K562 (cell line): Measurements from ENCODE around the gene CRYBA4. TPM values are rescaled to one million over a fixed set of nuclear protein-coding genes. Genes with fewer than 3 reads are reported as not detected.

Experiments used
- ATAC-seq: fragments of 200-7000 bp; cut with Tn5 transposase; 3 replicates; pipeline ENCODE4 v1.9.1; 2020; ENCODE audit warnings: moderate library complexity
- BruUV-seq: library from RNA; stranded (reverse); fragments of 400-500 nt; replicated peaks from 2 replicates; lab custom pipeline; 2021; lab: Mats Ljungman, UMichigan
- CTCF ChIA-PET: fragments of 300-600 bp; formaldehyde crosslinking; extraction: SDS; loops from one replicate; lab custom pipeline; 2021; ENCODE audit warnings: low intra/inter-chr PET ratio; lab: Yijun Ruan, JAX
- POLR2A ChIA-PET: fragments of 300-600, 350-650 bp; sonication (Branson Sonifier 250); formaldehyde crosslinking; extraction: SDS; loops from one replicate; lab custom pipeline; 2021; ENCODE audit warnings: antibody characterized with exemption, inconsistent platforms; lab: Yijun Ruan, JAX
- DNase-seq, 4 experiments: peaks; one replicate each; pipeline versions ENCODE4 v3.0.0 to v3.0.0-alpha.2; 2011 to 2018; ENCODE audit warnings: low spot score in 3 of 4, mixed read lengths in 3 of 4; ENCODE audit errors: extremely low read depth in 1 of 4
- FAIRE-seq: peaks from 2 replicates; lab custom pipeline; 2011; peaks lifted over from hg19 to GRCh38; lab: Jason Lieb, UNC
- H2AFZ ChIP-seq: 2 replicates; pipeline ENCODE4 v1.6.0; 2011; ENCODE audit warnings: low read depth, low read length, control low read depth, inconsistent platforms
- H3K27ac ChIP-seq: fragments of 200-600 bp; 3 replicates; pipeline ENCODE4 v1.8.0; 2011; ENCODE audit warnings: low read depth, mild to moderate bottlenecking, control low read depth, inconsistent platforms, low read length, moderate library complexity, mixed read lengths; ENCODE audit errors: extremely low read depth
- H3K27me3 ChIP-seq, 2 experiments: fragments of 300-600 bp in 1 of 2; 2 replicates in 1 of 2; 3 replicates in 1 of 2; pipeline versions ENCODE4 v1.6.0 to v1.8.0; 2011; ENCODE audit warnings: inconsistent platforms in 2 of 2, low read length in 2 of 2, mild to moderate bottlenecking in 1 of 2, mixed read lengths in 1 of 2, moderate library complexity in 1 of 2; ENCODE audit not compliant: control insufficient read depth in 2 of 2, insufficient read depth in 2 of 2
- H3K36me3 ChIP-seq: fragments of 300-600 bp; 3 replicates; pipeline ENCODE4 v1.8.0; 2011; ENCODE audit warnings: mild to moderate bottlenecking, low read length, inconsistent platforms; ENCODE audit not compliant: control insufficient read depth, insufficient read depth
- H3K4me1 ChIP-seq, 2 experiments: fragments of 200-600 bp in 1 of 2; replicated peaks in 1 of 2; 2 replicates in 1 of 2; 3 replicates in 1 of 2; pipeline versions ENCODE4 v1.5.1 to v1.8.0; 2011; ENCODE audit warnings: inconsistent platforms in 2 of 2, low read length in 2 of 2, mild to moderate bottlenecking in 1 of 2, mixed read lengths in 1 of 2, moderate library complexity in 1 of 2; ENCODE audit not compliant: control insufficient read depth in 2 of 2, insufficient read depth in 2 of 2
- H3K4me2 ChIP-seq: 2 replicates; pipeline ENCODE4 v1.6.1; 2011; ENCODE audit warnings: low read length, control low read depth, inconsistent platforms, mixed read lengths; ENCODE audit not compliant: insufficient read depth
- H3K4me3 ChIP-seq: fragments of 200-600 bp; sonication (generic), shearing (Covaris generic); 2 replicates; pipeline ENCODE4 v1.5.1; 2016; ENCODE audit warnings: control low read depth, inconsistent platforms
- H3K79me2 ChIP-seq: fragments of 200-600 bp; 3 replicates; pipeline ENCODE4 v1.8.0; 2011; ENCODE audit warnings: low read length, inconsistent platforms; ENCODE audit not compliant: control insufficient read depth, insufficient read depth
- H3K9ac ChIP-seq, 2 experiments: 2 replicates each; pipeline versions ENCODE4 v1.6.0 to v1.6.1; 2011; ENCODE audit warnings: low read depth in 2 of 2, low read length in 2 of 2, control low read depth in 1 of 2, inconsistent platforms in 1 of 2, mild to moderate bottlenecking in 1 of 2, mixed read lengths in 1 of 2; ENCODE audit not compliant: insufficient read depth in 1 of 2
- H3K9me1 ChIP-seq: one replicate; pipeline ENCODE4 v1.6.0; 2011; ENCODE audit warnings: inconsistent platforms, mild to moderate bottlenecking, low read length, moderate library complexity; ENCODE audit not compliant: control insufficient read depth, insufficient read depth
- H3K9me3 ChIP-seq: replicated peaks from 2 replicates; pipeline ENCODE4 v1.5.1; 2011; ENCODE audit warnings: low read depth, low read length, inconsistent platforms; ENCODE audit not compliant: control insufficient read depth, insufficient read depth
- H4K20me1 ChIP-seq: replicated peaks from 2 replicates; pipeline ENCODE4 v1.6.1; 2011; ENCODE audit warnings: low read length, inconsistent platforms, mixed read lengths; ENCODE audit not compliant: control insufficient read depth, insufficient read depth
- BRD9 ChIP-seq: fragments of 450-650 bp; IDR thresholded peaks from 2 replicates; pipeline ENCODE4 v1.6.1; 2018; ENCODE audit warnings: low read depth; ENCODE audit not compliant: partially characterized antibody
- BRF1 ChIP-seq: IDR thresholded peaks from 3 replicates; pipeline ENCODE4 v1.6.1; 2011; ENCODE audit warnings: borderline replicate concordance, mild to moderate bottlenecking; ENCODE audit not compliant: insufficient read length; ENCODE audit errors: extremely low read depth
- CBX5 ChIP-seq: IDR thresholded peaks from 2 replicates; pipeline ENCODE4 v1.6.1; 2014; ENCODE audit warnings: low read depth, borderline replicate concordance
- ESRRA ChIP-seq: fragments of 450-650 bp; IDR thresholded peaks from 2 replicates; pipeline ENCODE4 v1.6.1; 2014; ENCODE audit warnings: low read depth, mild to moderate bottlenecking, moderate library complexity, borderline replicate concordance
- FOXA1 ChIP-seq: fragments of 450-650 bp; IDR thresholded peaks from 2 replicates; pipeline ENCODE4 v1.6.1; 2016; ENCODE audit warnings: mild to moderate bottlenecking, borderline replicate concordance
- GATA2 ChIP-seq: sonication (generic); formaldehyde crosslinking; IDR thresholded peaks from 2 replicates; pipeline ENCODE4 v1.4.0; 2020; ENCODE audit warnings: mild to moderate bottlenecking, missing genetic modification reagents
- HDAC1 ChIP-seq, 2 experiments: fragments of 450-650 bp; IDR thresholded peaks; 2 replicates each; pipeline ENCODE4 v1.6.1; 2016 to 2017; ENCODE audit warnings: inconsistent platforms in 1 of 2, mild to moderate bottlenecking in 1 of 2, moderate library complexity in 1 of 2
- HDAC3 ChIP-seq: fragments of 450-650 bp; IDR thresholded peaks from 2 replicates; pipeline ENCODE4 v1.6.1; 2018; ENCODE audit warnings: borderline replicate concordance, mild to moderate bottlenecking, moderate library complexity; ENCODE audit not compliant: partially characterized antibody
- KAT7 ChIP-seq: sonication (generic); formaldehyde crosslinking; IDR thresholded peaks from 2 replicates; pipeline ENCODE4 v1.8.0; 2022; ENCODE audit warnings: missing genetic modification reagents, mild to moderate bottlenecking, borderline replicate concordance
- LARP7 ChIP-seq: fragments of 450-650 bp; IDR thresholded peaks from 2 replicates; pipeline ENCODE4 v1.6.1; 2016
- LCOR ChIP-seq: sonication (generic); formaldehyde crosslinking; IDR thresholded peaks from 2 replicates; pipeline ENCODE4 v1.8.0; 2022; ENCODE audit warnings: mild to moderate bottlenecking, missing genetic modification reagents
- NCOA4 ChIP-seq: fragments of 450-650 bp; IDR thresholded peaks from 2 replicates; pipeline ENCODE4 v1.6.1; 2018; ENCODE audit warnings: mild to moderate bottlenecking; ENCODE audit not compliant: partially characterized antibody
- PTBP1 ChIP-seq: fragments of 200-400 bp; formaldehyde crosslinking; IDR thresholded peaks from 2 replicates; pipeline ENCODE4 v1.6.1; 2017; ENCODE audit warnings: low read depth, low read length
- RBM25 ChIP-seq: fragments of 200-400 bp; formaldehyde crosslinking; IDR thresholded peaks from 2 replicates; pipeline ENCODE4 v1.6.1; 2018; ENCODE audit warnings: low read length, low read depth, moderate library complexity; ENCODE audit not compliant: severe bottlenecking
- SMC3 ChIP-seq: conservative IDR thresholded peaks from 2 replicates; pipeline ENCODE4 v1.6.1; 2011; ENCODE audit warnings: low read depth, low read length, improper control_type of control experiment; ENCODE audit not compliant: insufficient read depth
- SNRNP70 ChIP-seq: fragments of 200-400 bp; formaldehyde crosslinking; optimal IDR thresholded peaks from 2 replicates; pipeline ENCODE3; 2017; ENCODE audit warnings: low read depth, low read length
- TBP ChIP-seq: optimal IDR thresholded peaks from 2 replicates; pipeline ENCODE3; 2011; ENCODE audit warnings: low read depth, low read length, improper control_type of control experiment
- WHSC1 ChIP-seq: IDR thresholded peaks from one replicate; pipeline ENCODE4 v1.6.1; 2012; ENCODE audit warnings: low read length, control low read depth, inconsistent platforms
- ZNF695 ChIP-seq: fragments of 450-650 bp; formaldehyde crosslinking; IDR thresholded peaks from 2 replicates; pipeline ENCODE4 v1.4.0; 2020; ENCODE audit warnings: mild to moderate bottlenecking, moderate library complexity
- ZZZ3 ChIP-seq: fragments of 450-650 bp; IDR thresholded peaks from 2 replicates; pipeline ENCODE4 v1.6.1; 2016; ENCODE audit warnings: antibody characterized with exemption, mild to moderate bottlenecking, moderate library complexity
- WGBS: fragments of 100-300 bp; shearing (Covaris generic); methylation state at CpG from one replicate; pipeline ENCODE4 v1.1.6; 2016; ENCODE audit warnings: low coverage, mixed read lengths; ENCODE audit not compliant: insufficient coverage; ENCODE audit errors: missing lambda C conversion rate; 5-methylcytosine and 5-hydroxymethylcytosine counted together
- in situ Hi-C: fragments of 300-500 bp; cut with MboI; formaldehyde crosslinking; loops from 4 replicates; pipeline ENCODE4 v1.15.0; 2018; ENCODE audit warnings: inconsistent platforms, mixed read lengths
- intact Hi-C: fragments of 100-400 bp; cut with micrococcal nuclease; formaldehyde crosslinking; loops from 2 replicates; pipeline ENCODE4 v1.14.2; 2022
- polyA plus RNA-seq, 8 experiments: library from polyadenylated mRNA; depleted of rRNA in 4 of 8; stranded (reverse) in 5 of 8; unstranded in 3 of 8; fragments of >200 nt; fragmentation: Nextera tagmentation in 2 of 8; fragmentation: Illumina TruSeq in 1 of 8; extraction: Ambion mirVana in 2 of 8; extraction: Trizol in 1 of 8; gene quantifications; 2 replicates each; pipeline versions ENCODE4 v1.2.1 to v1.2.3, GENCODE V29; 2011 to 2014; ENCODE audit warnings: inconsistent platforms in 1 of 8, missing spikeins in 1 of 8
- total RNA-seq, 7 experiments: library from RNA; depleted of rRNA in 6 of 7; stranded (reverse); fragments of >200 nt in 6 of 7; fragmentation: Illumina TruSeq in 2 of 7; extraction: Trizol in 2 of 7; gene quantifications; 2 replicates each; pipeline versions ENCODE4 v1.2.1 to v1.2.3, GENCODE V29; 2011 to 2021; ENCODE audit warnings: low replicate concordance in 1 of 7
- TF ChIP-seq, protein P1 (sequence below): fragments of 250-450 bp; sonication (Bioruptor Pico); IDR thresholded peaks from 2 replicates; pipeline ENCODE4 v1.9.0; 2021; ENCODE audit warnings: mild to moderate bottlenecking
- TF ChIP-seq, protein P2 (sequence below): fragments of 450-650 bp; formaldehyde crosslinking; IDR thresholded peaks from 2 replicates; pipeline ENCODE4 v1.4.0; 2020; ENCODE audit warnings: mild to moderate bottlenecking, moderate library complexity
- TF ChIP-seq, protein P3 (sequence below): fragments of 250-450 bp; sonication (Bioruptor Pico); IDR thresholded peaks from 2 replicates; pipeline ENCODE4 v1.5.0; 2020; ENCODE audit warnings: mild to moderate bottlenecking

The CRYBA4 gene
- total and polyA plus RNA-seq, 9 of the 15 experiments (the other 6 are each of a cell fraction or from before 2014, with no cell fraction given): 0.59 to 3.3 (median 1.6) TPM

DNA sequence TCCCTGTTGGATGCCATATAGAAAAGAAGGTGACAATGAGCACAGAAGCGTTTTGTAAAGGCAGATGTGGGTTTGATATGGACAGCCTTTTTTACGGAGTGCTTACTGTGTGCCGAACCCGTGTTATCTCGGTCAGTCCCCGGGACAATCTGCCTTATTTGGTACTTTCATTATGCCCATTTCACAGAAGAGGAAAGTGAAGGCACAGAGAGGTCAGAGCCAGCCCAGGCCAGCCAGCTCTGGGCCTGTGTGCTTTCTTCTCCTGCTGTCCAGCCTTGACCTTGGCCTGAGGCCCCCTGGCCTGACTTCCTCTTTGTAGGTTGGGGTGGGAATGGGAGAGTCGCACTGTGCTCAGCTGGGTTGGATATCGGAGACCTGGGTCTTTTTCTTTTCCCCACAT is 3.3 kb upstream of the CRYBA4 start:
- Histone ChIP-seq H3K4me3 (no peak overlapping the region), H3K9me3 (no peaks in the 10 kb centered on the region), H3K9ac (peak overlapping the region; percentile 59 to 84; a peak in 2 of 4 replicates), H3K9me1 (no peaks in the 10 kb centered on the region), H3K27me3 (no peaks in the 10 kb centered on the region), H4K20me1 (no peaks in the 10 kb centered on the region), H3K36me3 (no peaks in the 10 kb centered on the region), H3K79me2 (no peaks in the 10 kb centered on the region), H3K27ac (peak overlapping the region; percentile 75), H3K4me1 (peaks cover 45 to 48% of the 10 kb centered on the region in 2 experiments), H2AFZ (peak overlapping the region; percentile 83), H3K4me2 (peak overlapping the region; percentile 57; the same call in 1 of the 2 replicates)
- CTCF ChIA-PET: no interaction called here
- in situ Hi-C loops: no loop called here
- FAIRE-seq (peak; percentile 60), DNase-seq (no peak), ATAC-seq (peak; percentile 8; the same call in 1 of the 3 replicates)
- intact Hi-C loops: no loop called here
- no TSS peak for BruUV-seq
- POLR2A ChIA-PET: no interaction called here
- 18% methylated on average over 7 of the region's 8 CpGs for WGBS
- TF ChIP-seq, protein P1, sequence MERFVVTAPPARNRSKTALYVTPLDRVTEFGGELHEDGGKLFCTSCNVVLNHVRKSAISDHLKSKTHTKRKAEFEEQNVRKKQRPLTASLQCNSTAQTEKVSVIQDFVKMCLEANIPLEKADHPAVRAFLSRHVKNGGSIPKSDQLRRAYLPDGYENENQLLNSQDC (CRISPR knock-in tag): no peak
- peak; percentile 94 for TF ChIP-seq PTBP1
- no peak for TF ChIP-seq CBX5
- no peak for TF ChIP-seq ZNF695 (CRISPR knock-in tag)
- TF ChIP-seq LCOR (CRISPR knock-in tag): no peak
- TF ChIP-seq NCOA4: no peak
- TF ChIP-seq WHSC1: no peak
- peak; percentile 98 for TF ChIP-seq RBM25
- TF ChIP-seq TBP: no peak
- TF ChIP-seq FOXA1: no peak
- no peak for TF ChIP-seq SNRNP70
- peak; percentile 45 for TF ChIP-seq BRD9
- no peak for TF ChIP-seq SMC3
- TF ChIP-seq, protein P2, sequence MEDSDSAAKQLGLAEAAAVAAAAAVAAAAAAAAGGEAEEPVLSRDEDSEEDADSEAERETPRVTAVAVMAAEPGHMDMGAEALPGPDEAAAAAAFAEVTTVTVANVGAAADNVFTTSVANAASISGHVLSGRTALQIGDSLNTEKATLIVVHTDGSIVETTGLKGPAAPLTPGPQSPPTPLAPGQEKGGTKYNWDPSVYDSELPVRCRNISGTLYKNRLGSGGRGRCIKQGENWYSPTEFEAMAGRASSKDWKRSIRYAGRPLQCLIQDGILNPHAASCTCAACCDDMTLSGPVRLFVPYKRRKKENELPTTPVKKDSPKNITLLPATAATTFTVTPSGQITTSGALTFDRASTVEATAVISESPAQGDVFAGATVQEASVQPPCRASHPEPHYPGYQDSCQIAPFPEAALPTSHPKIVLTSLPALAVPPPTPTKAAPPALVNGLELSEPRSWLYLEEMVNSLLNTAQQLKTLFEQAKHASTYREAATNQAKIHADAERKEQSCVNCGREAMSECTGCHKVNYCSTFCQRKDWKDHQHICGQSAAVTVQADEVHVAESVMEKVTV (CRISPR knock-in tag): no peak
- no peak for TF ChIP-seq GATA2
- no peak for TF ChIP-seq BRF1
- no peak for TF ChIP-seq LARP7
- peak in 1 of 2 experiments; percentile 67; a peak in 1 of 4 replicates for TF ChIP-seq HDAC1 (IDR thresholded peaks at IDR 0.05)
- TF ChIP-seq, protein P3, sequence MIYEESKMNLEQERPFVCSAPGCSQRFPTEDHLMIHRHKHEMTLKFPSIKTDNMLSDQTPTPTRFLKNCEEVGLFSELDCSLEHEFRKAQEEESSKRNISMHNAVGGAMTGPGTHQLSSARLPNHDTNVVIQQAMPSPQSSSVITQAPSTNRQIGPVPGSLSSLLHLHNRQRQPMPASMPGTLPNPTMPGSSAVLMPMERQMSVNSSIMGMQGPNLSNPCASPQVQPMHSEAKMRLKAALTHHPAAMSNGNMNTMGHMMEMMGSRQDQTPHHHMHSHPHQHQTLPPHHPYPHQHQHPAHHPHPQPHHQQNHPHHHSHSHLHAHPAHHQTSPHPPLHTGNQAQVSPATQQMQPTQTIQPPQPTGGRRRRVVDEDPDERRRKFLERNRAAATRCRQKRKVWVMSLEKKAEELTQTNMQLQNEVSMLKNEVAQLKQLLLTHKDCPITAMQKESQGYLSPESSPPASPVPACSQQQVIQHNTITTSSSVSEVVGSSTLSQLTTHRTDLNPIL (CRISPR knock-in tag): no peak
- no peak for TF ChIP-seq KAT7 (CRISPR knock-in tag)
- TF ChIP-seq ESRRA: peak; percentile 99
- TF ChIP-seq HDAC3: no peak
- TF ChIP-seq ZZZ3: no peak
